HEK293 (cell line): ENCODE measurements around the gene FAM204A.

Source experiments
- CTCF ChIA-PET: fragments of 350-600 bp; formaldehyde crosslinking; extraction: SDS; loops from one replicate; lab custom pipeline; 2021; ENCODE audit warnings: antibody characterized with exemption; lab: Yijun Ruan, JAX
- POLR2A ChIA-PET: fragments of 300-600 bp; formaldehyde crosslinking; extraction: SDS; loops from one replicate; lab custom pipeline; 2020; ENCODE audit warnings: antibody characterized with exemption, inconsistent platforms; lab: Yijun Ruan, JAX
- H3K27ac ChIP-seq: fragments of 200-500 bp; sonication (Bioruptor generic); 2 replicates; pipeline ENCODE4 v1.5.1; 2014; ENCODE audit warnings: low read depth, low read length, control low read depth, inconsistent platforms; ENCODE audit errors: extremely low read depth
- H3K36me3 ChIP-seq, 2 experiments: fragments of 200-500 bp in 1 of 2; sonication (Bioruptor generic) in 1 of 2; 1 replicate in 1 of 2; 2 replicates in 1 of 2; pipeline ENCODE4 v1.5.1; 2014 to 2017; ENCODE audit warnings: inconsistent platforms in 2 of 2, low read length in 2 of 2; ENCODE audit not compliant: control insufficient read depth in 2 of 2, insufficient read depth in 1 of 2
- H3K4me1 ChIP-seq: fragments of 200-500 bp; sonication (Bioruptor generic); 2 replicates; pipeline ENCODE4 v1.5.1; 2014; ENCODE audit warnings: mild to moderate bottlenecking, low read length, inconsistent platforms; ENCODE audit not compliant: control insufficient read depth, insufficient read depth
- H3K4me3 ChIP-seq: 2 replicates; pipeline ENCODE4 v1.5.1; 2011; ENCODE audit warnings: low read depth, mild to moderate bottlenecking, control low read depth, low read length, moderate library complexity
- H3K9me3 ChIP-seq: fragments of 200-500 bp; sonication (Bioruptor generic); 2 replicates; pipeline ENCODE4 v1.5.1; 2014; ENCODE audit warnings: low read depth, low read length, inconsistent platforms; ENCODE audit not compliant: control insufficient read depth, insufficient read depth
- BCL11B ChIP-seq: fragments of 450-650 bp; formaldehyde crosslinking; IDR thresholded peaks from 2 replicates; pipeline ENCODE4 v1.5.1; 2016; ENCODE audit warnings: low read depth, missing biosample characterization, missing genetic modification characterization
- KLF10 ChIP-seq: fragments of 450-650 bp; IDR thresholded peaks from 2 replicates; pipeline ENCODE4 v1.5.1; 2018; ENCODE audit warnings: missing biosample characterization, mild to moderate bottlenecking, missing genetic modification characterization
- MYNN ChIP-seq: fragments of 450-650 bp; formaldehyde crosslinking; IDR thresholded peaks from 2 replicates; pipeline ENCODE4 v1.5.1; 2016; ENCODE audit warnings: missing biosample characterization, missing genetic modification characterization, borderline replicate concordance
- ZBTB1 ChIP-seq: fragments of 450-650 bp; formaldehyde crosslinking; IDR thresholded peaks from 2 replicates; pipeline ENCODE4 v1.5.1; 2016; ENCODE audit warnings: missing biosample characterization, missing genetic modification characterization
- ZBTB21 ChIP-seq: fragments of 450-650 bp; formaldehyde crosslinking; IDR thresholded peaks from 2 replicates; pipeline ENCODE4 v1.5.1; 2017; ENCODE audit warnings: missing biosample characterization, missing genetic modification characterization
- ZFP3 ChIP-seq: fragments of 450-650 bp; formaldehyde crosslinking; IDR thresholded peaks from 2 replicates; pipeline ENCODE4 v1.5.1; 2016; ENCODE audit warnings: low read depth, missing biosample characterization, missing genetic modification characterization
- ZNF341 ChIP-seq: fragments of 450-650 bp; formaldehyde crosslinking; IDR thresholded peaks from 2 replicates; pipeline ENCODE4; 2016; ENCODE audit warnings: low read depth, missing biosample characterization, missing genetic modification characterization
- ZNF423 ChIP-seq: fragments of 450-650 bp; formaldehyde crosslinking; IDR thresholded peaks from 2 replicates; pipeline ENCODE4 v1.5.1; 2016; ENCODE audit warnings: missing biosample characterization, missing genetic modification characterization
- ZNF514 ChIP-seq: fragments of 450-650 bp; formaldehyde crosslinking; IDR thresholded peaks from 2 replicates; pipeline ENCODE4 v1.5.1; 2016; ENCODE audit warnings: missing biosample characterization, missing genetic modification characterization
- ZNF707 ChIP-seq: fragments of 450-650 bp; formaldehyde crosslinking; IDR thresholded peaks from 2 replicates; pipeline ENCODE4 v1.5.1; 2016; ENCODE audit warnings: missing biosample characterization, missing genetic modification characterization
- TF ChIP-seq, protein P1 (sequence below): fragments of 450-650 bp; formaldehyde crosslinking; IDR thresholded peaks from 2 replicates; pipeline ENCODE4 v1.5.1; 2016; ENCODE audit warnings: missing biosample characterization, missing genetic modification characterization, borderline replicate concordance
- TF ChIP-seq, protein P2 (sequence below): fragments of 450-650 bp; formaldehyde crosslinking; IDR thresholded peaks from 2 replicates; pipeline ENCODE4 v1.5.1; 2016; ENCODE audit warnings: missing biosample characterization, missing genetic modification characterization
- TF ChIP-seq, protein P3 (sequence below): fragments of 450-650 bp; formaldehyde crosslinking; IDR thresholded peaks from 2 replicates; pipeline ENCODE4 v1.5.1; 2016; ENCODE audit warnings: missing biosample characterization, missing genetic modification characterization
- TF ChIP-seq, protein P4 (sequence below): fragments of 450-650 bp; formaldehyde crosslinking; IDR thresholded peaks from 2 replicates; pipeline ENCODE4 v1.5.1; 2017; ENCODE audit warnings: missing biosample characterization, missing genetic modification characterization

The FAM204A gene

DNA sequence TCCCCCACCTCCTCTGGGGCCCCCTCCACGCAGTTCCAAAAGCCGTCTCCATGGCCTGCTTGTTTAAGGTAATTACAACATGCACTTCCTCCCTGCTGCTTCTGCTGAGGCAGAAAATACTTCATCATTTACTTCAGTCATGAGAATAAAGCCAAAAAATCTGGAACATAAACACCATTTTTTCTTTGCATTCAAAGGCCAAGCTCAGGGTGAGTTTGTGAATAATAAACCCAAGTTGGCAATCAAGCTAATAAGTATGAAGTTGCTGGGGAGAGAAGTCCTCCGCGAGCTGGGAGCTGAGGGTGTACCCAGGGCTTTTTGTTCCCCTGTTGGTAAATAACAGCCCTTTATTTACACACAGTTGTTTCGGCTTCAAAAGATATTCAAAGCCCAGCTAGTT lies 70.5 kb downstream of the FAM204A start (continued):
- TF ChIP-seq, protein P1, sequence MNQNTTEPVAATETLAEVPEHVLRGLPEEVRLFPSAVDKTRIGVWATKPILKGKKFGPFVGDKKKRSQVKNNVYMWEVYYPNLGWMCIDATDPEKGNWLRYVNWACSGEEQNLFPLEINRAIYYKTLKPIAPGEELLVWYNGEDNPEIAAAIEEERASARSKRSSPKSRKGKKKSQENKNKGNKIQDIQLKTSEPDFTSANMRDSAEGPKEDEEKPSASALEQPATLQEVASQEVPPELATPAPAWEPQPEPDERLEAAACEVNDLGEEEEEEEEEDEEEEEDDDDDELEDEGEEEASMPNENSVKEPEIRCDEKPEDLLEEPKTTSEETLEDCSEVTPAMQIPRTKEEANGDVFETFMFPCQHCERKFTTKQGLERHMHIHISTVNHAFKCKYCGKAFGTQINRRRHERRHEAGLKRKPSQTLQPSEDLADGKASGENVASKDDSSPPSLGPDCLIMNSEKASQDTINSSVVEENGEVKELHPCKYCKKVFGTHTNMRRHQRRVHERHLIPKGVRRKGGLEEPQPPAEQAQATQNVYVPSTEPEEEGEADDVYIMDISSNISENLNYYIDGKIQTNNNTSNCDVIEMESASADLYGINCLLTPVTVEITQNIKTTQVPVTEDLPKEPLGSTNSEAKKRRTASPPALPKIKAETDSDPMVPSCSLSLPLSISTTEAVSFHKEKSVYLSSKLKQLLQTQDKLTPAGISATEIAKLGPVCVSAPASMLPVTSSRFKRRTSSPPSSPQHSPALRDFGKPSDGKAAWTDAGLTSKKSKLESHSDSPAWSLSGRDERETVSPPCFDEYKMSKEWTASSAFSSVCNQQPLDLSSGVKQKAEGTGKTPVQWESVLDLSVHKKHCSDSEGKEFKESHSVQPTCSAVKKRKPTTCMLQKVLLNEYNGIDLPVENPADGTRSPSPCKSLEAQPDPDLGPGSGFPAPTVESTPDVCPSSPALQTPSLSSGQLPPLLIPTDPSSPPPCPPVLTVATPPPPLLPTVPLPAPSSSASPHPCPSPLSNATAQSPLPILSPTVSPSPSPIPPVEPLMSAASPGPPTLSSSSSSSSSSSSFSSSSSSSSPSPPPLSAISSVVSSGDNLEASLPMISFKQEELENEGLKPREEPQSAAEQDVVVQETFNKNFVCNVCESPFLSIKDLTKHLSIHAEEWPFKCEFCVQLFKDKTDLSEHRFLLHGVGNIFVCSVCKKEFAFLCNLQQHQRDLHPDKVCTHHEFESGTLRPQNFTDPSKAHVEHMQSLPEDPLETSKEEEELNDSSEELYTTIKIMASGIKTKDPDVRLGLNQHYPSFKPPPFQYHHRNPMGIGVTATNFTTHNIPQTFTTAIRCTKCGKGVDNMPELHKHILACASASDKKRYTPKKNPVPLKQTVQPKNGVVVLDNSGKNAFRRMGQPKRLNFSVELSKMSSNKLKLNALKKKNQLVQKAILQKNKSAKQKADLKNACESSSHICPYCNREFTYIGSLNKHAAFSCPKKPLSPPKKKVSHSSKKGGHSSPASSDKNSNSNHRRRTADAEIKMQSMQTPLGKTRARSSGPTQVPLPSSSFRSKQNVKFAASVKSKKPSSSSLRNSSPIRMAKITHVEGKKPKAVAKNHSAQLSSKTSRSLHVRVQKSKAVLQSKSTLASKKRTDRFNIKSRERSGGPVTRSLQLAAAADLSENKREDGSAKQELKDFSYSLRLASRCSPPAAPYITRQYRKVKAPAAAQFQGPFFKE (tag by site-specific recombination) = no peak
- TF ChIP-seq, protein P2, sequence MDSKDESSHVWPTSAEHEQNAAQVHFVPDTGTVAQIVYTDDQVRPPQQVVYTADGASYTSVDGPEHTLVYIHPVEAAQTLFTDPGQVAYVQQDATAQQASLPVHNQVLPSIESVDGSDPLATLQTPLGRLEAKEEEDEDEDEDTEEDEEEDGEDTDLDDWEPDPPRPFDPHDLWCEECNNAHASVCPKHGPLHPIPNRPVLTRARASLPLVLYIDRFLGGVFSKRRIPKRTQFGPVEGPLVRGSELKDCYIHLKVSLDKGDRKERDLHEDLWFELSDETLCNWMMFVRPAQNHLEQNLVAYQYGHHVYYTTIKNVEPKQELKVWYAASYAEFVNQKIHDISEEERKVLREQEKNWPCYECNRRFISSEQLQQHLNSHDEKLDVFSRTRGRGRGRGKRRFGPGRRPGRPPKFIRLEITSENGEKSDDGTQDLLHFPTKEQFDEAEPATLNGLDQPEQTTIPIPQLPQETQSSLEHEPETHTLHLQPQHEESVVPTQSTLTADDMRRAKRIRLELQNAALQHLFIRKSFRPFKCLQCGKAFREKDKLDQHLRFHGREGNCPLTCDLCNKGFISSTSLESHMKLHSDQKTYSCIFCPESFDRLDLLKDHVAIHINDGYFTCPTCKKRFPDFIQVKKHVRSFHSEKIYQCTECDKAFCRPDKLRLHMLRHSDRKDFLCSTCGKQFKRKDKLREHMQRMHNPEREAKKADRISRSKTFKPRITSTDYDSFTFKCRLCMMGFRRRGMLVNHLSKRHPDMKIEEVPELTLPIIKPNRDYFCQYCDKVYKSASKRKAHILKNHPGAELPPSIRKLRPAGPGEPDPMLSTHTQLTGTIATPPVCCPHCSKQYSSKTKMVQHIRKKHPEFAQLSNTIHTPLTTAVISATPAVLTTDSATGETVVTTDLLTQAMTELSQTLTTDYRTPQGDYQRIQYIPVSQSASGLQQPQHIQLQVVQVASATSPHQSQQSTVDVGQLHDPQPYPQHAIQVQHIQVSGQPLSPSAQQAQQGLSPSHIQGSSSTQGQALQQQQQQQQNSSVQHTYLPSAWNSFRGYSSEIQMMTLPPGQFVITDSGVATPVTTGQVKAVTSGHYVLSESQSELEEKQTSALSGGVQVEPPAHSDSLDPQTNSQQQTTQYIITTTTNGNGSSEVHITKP (tag by site-specific recombination) = no peak
- TF ChIP-seq ZBTB1 (tag by site-specific recombination) (no peak), ZNF707 (tag by site-specific recombination) (no peak), BCL11B (no peak), ZFP3 (no peak), MYNN (no peak), ZNF514 (tag by site-specific recombination) (no peak), ZNF423 (tag by site-specific recombination) (no peak), ZNF341 (no peak)
- TF ChIP-seq, protein P3, sequence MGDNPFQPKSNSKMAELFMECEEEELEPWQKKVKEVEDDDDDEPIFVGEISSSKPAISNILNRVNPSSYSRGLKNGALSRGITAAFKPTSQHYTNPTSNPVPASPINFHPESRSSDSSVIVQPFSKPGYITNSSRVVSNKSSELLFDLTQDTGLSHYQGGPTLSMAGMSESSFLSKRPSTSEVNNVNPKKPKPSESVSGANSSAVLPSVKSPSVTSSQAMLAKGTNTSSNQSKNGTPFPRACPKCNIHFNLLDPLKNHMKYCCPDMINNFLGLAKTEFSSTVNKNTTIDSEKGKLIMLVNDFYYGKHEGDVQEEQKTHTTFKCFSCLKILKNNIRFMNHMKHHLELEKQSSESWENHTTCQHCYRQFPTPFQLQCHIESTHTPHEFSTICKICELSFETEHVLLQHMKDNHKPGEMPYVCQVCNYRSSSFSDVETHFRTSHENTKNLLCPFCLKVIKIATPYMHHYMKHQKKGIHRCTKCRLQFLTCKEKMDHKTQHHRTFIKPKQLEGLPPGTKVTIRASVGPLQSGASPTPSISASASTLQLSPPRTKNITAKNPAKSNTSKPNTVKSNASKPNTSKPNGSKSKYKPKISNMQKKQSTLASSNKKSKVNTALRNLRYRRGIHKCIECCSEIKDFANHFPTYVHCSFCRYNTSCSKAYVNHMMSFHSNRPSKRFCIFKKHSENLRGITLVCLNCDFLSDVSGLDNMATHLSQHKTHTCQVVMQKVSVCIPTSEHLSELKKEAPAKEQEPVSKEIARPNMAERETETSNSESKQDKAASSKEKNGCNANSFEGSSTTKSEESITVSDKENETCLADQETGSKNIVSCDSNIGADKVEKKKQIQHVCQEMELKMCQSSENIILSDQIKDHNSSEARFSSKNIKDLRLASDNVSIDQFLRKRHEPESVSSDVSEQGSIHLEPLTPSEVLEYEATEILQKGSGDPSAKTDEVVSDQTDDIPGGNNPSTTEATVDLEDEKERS = no peak
- TF ChIP-seq, protein P4, sequence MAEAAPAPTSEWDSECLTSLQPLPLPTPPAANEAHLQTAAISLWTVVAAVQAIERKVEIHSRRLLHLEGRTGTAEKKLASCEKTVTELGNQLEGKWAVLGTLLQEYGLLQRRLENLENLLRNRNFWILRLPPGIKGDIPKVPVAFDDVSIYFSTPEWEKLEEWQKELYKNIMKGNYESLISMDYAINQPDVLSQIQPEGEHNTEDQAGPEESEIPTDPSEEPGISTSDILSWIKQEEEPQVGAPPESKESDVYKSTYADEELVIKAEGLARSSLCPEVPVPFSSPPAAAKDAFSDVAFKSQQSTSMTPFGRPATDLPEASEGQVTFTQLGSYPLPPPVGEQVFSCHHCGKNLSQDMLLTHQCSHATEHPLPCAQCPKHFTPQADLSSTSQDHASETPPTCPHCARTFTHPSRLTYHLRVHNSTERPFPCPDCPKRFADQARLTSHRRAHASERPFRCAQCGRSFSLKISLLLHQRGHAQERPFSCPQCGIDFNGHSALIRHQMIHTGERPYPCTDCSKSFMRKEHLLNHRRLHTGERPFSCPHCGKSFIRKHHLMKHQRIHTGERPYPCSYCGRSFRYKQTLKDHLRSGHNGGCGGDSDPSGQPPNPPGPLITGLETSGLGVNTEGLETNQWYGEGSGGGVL (tag by site-specific recombination) = no peak

DNA sequence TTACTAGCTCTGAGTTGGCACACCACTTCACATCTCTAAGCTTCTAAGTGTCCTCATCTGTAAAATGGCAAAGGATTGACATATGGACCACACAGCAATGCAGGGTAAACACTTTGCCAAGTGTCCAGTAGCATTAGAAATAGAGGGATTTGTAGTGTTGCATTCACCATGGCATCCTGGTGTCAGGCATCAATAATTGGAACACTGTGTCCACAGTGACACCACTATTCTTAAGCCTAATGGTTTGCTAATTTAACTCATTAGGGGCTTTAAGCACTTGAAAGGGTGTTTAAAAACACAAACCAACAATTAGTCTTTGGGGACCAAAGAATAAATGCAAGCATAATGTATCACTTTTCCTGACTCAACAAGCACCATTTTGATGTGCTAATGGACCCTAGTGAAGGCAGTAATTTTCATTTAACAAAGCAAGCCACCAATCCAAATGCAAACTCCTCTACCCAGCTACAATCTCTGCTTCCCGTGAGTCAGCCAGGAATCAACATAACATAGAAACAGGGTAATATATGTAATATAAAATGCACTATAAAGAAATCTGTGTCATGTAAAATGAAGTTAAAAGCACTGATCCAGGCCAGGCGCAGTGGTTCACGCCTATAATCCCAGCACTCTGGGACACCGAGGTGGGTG lies 75.9 kb downstream of the FAM204A start:
- POLR2A ChIA-PET = no interaction called here
- CTCF ChIA-PET = no interaction called here
- TF ChIP-seq ZBTB21 (tag by site-specific recombination) (no peak), KLF10 (tag by site-specific recombination) (no peak)
- Histone ChIP-seq H3K36me3 (no peaks in the 10 kb centered on the region), H3K9me3 (no peaks in the 10 kb centered on the region), H3K4me3 (no peak overlapping the region), H3K4me1 (no peaks in the 10 kb centered on the region), H3K27ac (no peak overlapping the region)
